K562 (cell line): ENCODE data around the gene HOXB3. TPM values are rescaled to one million over a fixed set of nuclear protein-coding genes. Genes with fewer than 3 reads are reported as not detected.
A peak's percentile ranks its signal among the peaks of the same experiment; 100 is the strongest.

Experiments used
- EP400 ChIP-seq: fragments of 450-650 bp; IDR thresholded peaks from 2 replicates; pipeline ENCODE4 v1.6.1; 2017; ENCODE audit warnings: antibody characterized with exemption, mild to moderate bottlenecking, moderate library complexity
- GABPA ChIP-seq: fragments of 200-800 bp; sonication (Bioruptor generic); conservative IDR thresholded peaks from 2 replicates; pipeline ENCODE4 v1.6.1; 2016; ENCODE audit warnings: low read depth, missing genetic modification characterization, missing compliant biosample characterization
- GTF2A2 ChIP-seq: IDR thresholded peaks from 2 replicates; pipeline ENCODE4 v1.6.1; 2016; ENCODE audit warnings: mild to moderate bottlenecking, missing genetic modification characterization, missing compliant biosample characterization
- HINFP ChIP-seq: fragments of 450-650 bp; conservative IDR thresholded peaks from 2 replicates; pipeline ENCODE4 v1.6.1; 2016; ENCODE audit warnings: missing genetic modification characterization, low read depth, mild to moderate bottlenecking, control low read depth, missing compliant biosample characterization
- POLR2AphosphoS2 ChIP-seq: IDR thresholded peaks from 2 replicates; pipeline ENCODE4 v1.6.1; 2012; ENCODE audit warnings: low read length, improper control_type of control experiment
- PURB ChIP-seq: sonication (generic); formaldehyde crosslinking; IDR thresholded peaks from 2 replicates; pipeline ENCODE4 v1.9.0; 2021; ENCODE audit warnings: low read depth, mild to moderate bottlenecking, missing genetic modification reagents
- RREB1 ChIP-seq: fragments of 250-450 bp; sonication (Bioruptor Pico); IDR thresholded peaks from 2 replicates; pipeline ENCODE4 v1.4.0; 2020
- SMC3 ChIP-seq: conservative IDR thresholded peaks from 2 replicates; pipeline ENCODE4 v1.6.1; 2011; ENCODE audit warnings: low read depth, low read length, improper control_type of control experiment; ENCODE audit not compliant: insufficient read depth
- SRSF9 ChIP-seq: fragments of 200-400 bp; formaldehyde crosslinking; IDR thresholded peaks from 2 replicates; pipeline ENCODE4 v1.6.1; 2017; ENCODE audit warnings: low read depth, low read length, borderline replicate concordance
- TFAM ChIP-seq: fragments of 250-450 bp; sonication (Bioruptor Pico); conservative IDR thresholded peaks from 2 replicates; pipeline ENCODE4 v1.5.0; 2021; ENCODE audit warnings: mild to moderate bottlenecking, moderate library complexity
- ZBTB8A ChIP-seq: fragments of 450-650 bp; IDR thresholded peaks from 2 replicates; pipeline ENCODE4 v1.6.1; 2018; ENCODE audit warnings: mild to moderate bottlenecking, moderate library complexity; ENCODE audit not compliant: partially characterized antibody
- ZFPM2 ChIP-seq: fragments of 250-450 bp; sonication (Bioruptor Pico); IDR thresholded peaks from 2 replicates; pipeline ENCODE4 v1.5.1; 2022; ENCODE audit warnings: mild to moderate bottlenecking
- ZNF239 ChIP-seq: fragments of 250-450 bp; sonication (Bioruptor Pico); IDR thresholded peaks from 2 replicates; pipeline ENCODE4 v1.4.0; 2020; ENCODE audit warnings: mild to moderate bottlenecking
- ZNF764 ChIP-seq: fragments of 250-450 bp; sonication (Bioruptor Pico); IDR thresholded peaks from 2 replicates; pipeline ENCODE4 v1.4.0; 2020; ENCODE audit warnings: low read depth, mild to moderate bottlenecking, moderate library complexity
- ZNF778 ChIP-seq: fragments of 450-650 bp; formaldehyde crosslinking; IDR thresholded peaks from 2 replicates; pipeline ENCODE4 v1.4.0; 2020; ENCODE audit warnings: mild to moderate bottlenecking, moderate library complexity
- polyA plus RNA-seq, 8 experiments: library from polyadenylated mRNA; depleted of rRNA in 4 of 8; stranded (reverse) in 5 of 8; unstranded in 3 of 8; fragments of >200 nt; fragmentation: Nextera tagmentation in 2 of 8; fragmentation: Illumina TruSeq in 1 of 8; extraction: Ambion mirVana in 2 of 8; extraction: Trizol in 1 of 8; gene quantifications; 2 replicates each; pipeline versions ENCODE4 v1.2.1 to v1.2.3, GENCODE V29; 2011 to 2014; ENCODE audit warnings: inconsistent platforms in 1 of 8, missing spikeins in 1 of 8
- total RNA-seq, 7 experiments: library from RNA; depleted of rRNA in 6 of 7; stranded (reverse); fragments of >200 nt in 6 of 7; fragmentation: Illumina TruSeq in 2 of 7; extraction: Trizol in 2 of 7; gene quantifications; 2 replicates each; pipeline versions ENCODE4 v1.2.1 to v1.2.3, GENCODE V29; 2011 to 2021; ENCODE audit warnings: low replicate concordance in 1 of 7
- TF ChIP-seq, protein P1 (sequence below), 2 experiments: fragments of 450-650 bp; conservative IDR thresholded peaks; 2 replicates each; pipeline ENCODE4 v1.6.1; 2017; ENCODE audit warnings: mild to moderate bottlenecking in 2 of 2, moderate library complexity in 2 of 2
- TF ChIP-seq, protein P2 (sequence below), 2 experiments: fragments of 250-450 bp in 1 of 2; fragments of 450-650 bp in 1 of 2; sonication (Bioruptor Pico) in 1 of 2; IDR thresholded peaks; 2 replicates each; pipeline versions ENCODE4 v1.6.1 to v1.8.0; 2016 to 2021; ENCODE audit warnings: mild to moderate bottlenecking in 2 of 2, moderate library complexity in 2 of 2, missing compliant biosample characterization in 1 of 2, missing genetic modification characterization in 1 of 2

HOXB3 gene
- total and polyA plus RNA-seq, 9 of the 15 experiments (the other 6 are each of a cell fraction or from before 2014, with no cell fraction given): 2.4 to 41.3 (median 20.2) TPM

DNA sequence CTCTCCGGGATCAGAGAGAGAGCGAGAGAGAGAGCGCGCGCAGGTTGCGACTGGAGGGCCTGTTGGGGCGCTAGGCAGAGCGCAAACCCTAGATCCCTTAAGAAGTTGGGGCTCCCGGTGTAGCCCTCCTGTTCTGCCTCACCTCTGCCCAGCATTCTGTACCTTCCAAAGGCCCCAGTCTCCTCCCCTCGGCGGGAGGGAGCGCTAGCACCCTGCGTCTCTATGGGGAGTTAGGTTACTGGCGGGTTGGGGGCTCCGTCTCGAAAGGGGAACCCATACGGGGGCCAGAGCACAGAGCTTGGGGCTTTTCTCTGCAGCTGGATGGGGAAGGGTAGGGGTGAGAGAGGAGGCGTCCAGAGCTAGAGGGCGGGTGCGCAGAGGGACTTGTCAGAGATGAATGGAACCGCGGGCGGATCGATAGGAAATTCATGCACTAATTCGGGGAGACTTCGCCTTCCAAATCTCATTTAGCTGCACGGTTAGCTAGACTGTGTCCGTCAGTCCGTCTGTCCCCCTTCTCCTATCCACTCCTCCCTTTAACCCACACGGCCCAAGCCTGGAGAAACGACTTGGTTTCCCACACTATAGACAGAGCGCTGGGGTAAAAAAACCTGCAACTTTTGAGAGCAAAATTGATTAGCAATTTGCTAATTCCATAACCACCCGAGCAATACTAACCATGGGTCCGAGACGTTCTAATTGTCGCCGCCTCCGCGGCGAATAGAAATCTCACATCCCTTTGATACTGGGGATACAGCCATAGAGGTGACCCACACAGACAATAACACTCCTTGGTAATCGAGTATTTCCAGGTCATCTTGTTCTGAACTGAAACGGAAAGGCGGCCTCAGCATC lies 11.2 kb downstream of the HOXB3 start (continued):
- TF ChIP-seq, protein P1, sequence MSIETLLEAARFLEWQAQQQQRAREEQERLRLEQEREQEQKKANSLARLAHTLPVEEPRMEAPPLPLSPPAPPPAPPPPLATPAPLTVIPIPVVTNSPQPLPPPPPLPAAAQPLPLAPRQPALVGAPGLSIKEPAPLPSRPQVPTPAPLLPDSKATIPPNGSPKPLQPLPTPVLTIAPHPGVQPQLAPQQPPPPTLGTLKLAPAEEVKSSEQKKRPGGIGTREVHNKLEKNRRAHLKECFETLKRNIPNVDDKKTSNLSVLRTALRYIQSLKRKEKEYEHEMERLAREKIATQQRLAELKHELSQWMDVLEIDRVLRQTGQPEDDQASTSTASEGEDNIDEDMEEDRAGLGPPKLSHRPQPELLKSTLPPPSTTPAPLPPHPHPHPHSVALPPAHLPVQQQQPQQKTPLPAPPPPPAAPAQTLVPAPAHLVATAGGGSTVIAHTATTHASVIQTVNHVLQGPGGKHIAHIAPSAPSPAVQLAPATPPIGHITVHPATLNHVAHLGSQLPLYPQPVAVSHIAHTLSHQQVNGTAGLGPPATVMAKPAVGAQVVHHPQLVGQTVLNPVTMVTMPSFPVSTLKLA (conservative IDR thresholded peaks at IDR 0.05): no peak
- TF ChIP-seq SMC3: no peak
- 0 out of 2 replicates have a peak, but pooled peaks have one; percentile 3 for TF ChIP-seq EP400
- TF ChIP-seq, protein P2, sequence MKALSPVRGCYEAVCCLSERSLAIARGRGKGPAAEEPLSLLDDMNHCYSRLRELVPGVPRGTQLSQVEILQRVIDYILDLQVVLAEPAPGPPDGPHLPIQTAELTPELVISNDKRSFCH (CRISPR knock-in tag; IDR thresholded peaks at IDR 0.05): no peak
- TF ChIP-seq, protein P2 (tag; IDR thresholded peaks at IDR 0.05): no peak
- no peak for TF ChIP-seq ZFPM2
- TF ChIP-seq GTF2A2: no peak
- peak; percentile 57; the same call in 1 of the 2 replicates for TF ChIP-seq PURB (CRISPR knock-in tag)
- no peak for TF ChIP-seq TFAM (CRISPR knock-in tag)
- TF ChIP-seq ZNF239: no peak
- no peak for TF ChIP-seq ZNF764 (CRISPR knock-in tag)
- TF ChIP-seq GABPA (tag): 0 out of 2 replicates have a peak, but pooled peaks have one; percentile 24
- no peak for TF ChIP-seq POLR2AphosphoS2
- TF ChIP-seq HINFP (tag): no peak
- no peak for TF ChIP-seq SRSF9
- TF ChIP-seq ZBTB8A: no peak
- TF ChIP-seq ZNF778 (CRISPR knock-in tag): no peak
- TF ChIP-seq RREB1: 0 out of 2 replicates have a peak, but pooled peaks have one; percentile 26
